ENCODE measurements around the gene IHH. TPM values are rescaled to one million over a fixed set of nuclear protein-coding genes. Genes with fewer than 3 reads are reported as not detected.

The IHH gene
- total RNA-seq, 4 donors from 2014 or later: 0.83 TPM; not detected in 3

DNA sequence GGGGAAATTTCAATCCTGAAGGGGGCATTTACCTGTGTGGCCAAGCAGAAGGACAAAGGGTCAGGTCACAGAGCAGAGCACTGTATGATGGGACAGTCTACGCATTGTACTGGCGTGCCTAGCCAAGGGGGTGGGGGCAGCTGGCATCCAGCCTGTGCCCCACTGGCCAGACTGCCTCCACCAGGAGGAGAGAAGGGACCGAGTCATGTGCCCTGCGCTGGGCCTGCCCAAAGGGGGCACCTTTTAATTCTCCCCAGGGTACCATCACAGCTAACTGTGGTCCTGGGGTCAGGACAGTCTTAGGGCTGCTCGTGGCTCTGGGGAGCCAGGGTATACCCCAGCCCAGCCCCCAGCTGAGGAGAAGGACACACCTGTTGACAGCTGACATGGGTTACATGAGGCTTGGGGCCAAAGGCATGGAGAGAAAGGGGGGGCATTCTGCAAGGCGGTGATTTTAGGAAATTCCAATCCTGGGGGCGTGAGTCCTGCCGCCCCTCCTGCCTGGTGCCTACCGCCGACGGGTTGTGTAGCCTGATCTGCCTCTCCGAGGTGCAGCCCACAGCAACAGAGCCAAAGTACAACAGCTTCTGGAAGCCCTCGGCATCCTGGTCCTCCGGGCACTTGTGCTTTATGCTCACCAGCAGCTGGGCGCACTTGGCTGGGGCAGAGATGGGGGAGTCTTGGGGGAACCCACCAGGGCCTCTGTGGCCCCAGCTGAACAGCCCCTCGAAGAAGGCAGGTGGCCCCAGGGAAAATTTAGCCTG, 30.4 kb downstream of the IHH start:
- no peaks in the 10 kb centered on the region for H3K36me3 ChIP-seq
- no peak for TF ChIP-seq POLR2A (IDR thresholded peaks at IDR 0.05)
- TF ChIP-seq, protein P1, sequence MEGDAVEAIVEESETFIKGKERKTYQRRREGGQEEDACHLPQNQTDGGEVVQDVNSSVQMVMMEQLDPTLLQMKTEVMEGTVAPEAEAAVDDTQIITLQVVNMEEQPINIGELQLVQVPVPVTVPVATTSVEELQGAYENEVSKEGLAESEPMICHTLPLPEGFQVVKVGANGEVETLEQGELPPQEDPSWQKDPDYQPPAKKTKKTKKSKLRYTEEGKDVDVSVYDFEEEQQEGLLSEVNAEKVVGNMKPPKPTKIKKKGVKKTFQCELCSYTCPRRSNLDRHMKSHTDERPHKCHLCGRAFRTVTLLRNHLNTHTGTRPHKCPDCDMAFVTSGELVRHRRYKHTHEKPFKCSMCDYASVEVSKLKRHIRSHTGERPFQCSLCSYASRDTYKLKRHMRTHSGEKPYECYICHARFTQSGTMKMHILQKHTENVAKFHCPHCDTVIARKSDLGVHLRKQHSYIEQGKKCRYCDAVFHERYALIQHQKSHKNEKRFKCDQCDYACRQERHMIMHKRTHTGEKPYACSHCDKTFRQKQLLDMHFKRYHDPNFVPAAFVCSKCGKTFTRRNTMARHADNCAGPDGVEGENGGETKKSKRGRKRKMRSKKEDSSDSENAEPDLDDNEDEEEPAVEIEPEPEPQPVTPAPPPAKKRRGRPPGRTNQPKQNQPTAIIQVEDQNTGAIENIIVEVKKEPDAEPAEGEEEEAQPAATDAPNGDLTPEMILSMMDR (IDR thresholded peaks at IDR 0.05): no peak
- H3K27ac ChIP-seq: no peak overlapping the region
- no peak for DNase-seq
- no peaks in the 10 kb centered on the region for H3K27me3 ChIP-seq
- intact Hi-C loops (cut with DNase I; ENCODE audit: low total_unique reads): no loop called here
- no peaks in the 10 kb centered on the region for H3K4me1 ChIP-seq
- no peak overlapping the region for H3K4me3 ChIP-seq
- no peaks in the 10 kb centered on the region for H3K9me3 ChIP-seq

DNA sequence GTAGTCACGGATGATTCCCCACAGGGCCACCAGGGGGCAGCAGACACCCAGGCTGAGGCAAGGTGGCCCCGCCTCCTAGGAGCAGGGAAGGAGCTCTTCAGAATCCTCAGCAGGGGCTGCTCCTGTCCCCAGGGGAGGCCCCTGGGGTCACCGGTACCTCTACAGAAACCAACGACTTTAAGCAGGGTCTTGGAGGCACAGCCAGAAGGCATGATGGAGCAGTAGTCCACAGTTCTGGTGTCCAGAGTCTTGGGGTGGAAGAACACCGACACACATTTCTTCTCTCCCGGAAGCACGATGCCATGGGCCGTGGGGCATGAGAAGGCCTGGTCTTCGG, 30.9 kb downstream of the IHH start:
- H3K27me3 ChIP-seq: no peaks in the 10 kb centered on the region
- TF ChIP-seq POLR2A (IDR thresholded peaks at IDR 0.05): no peak
- TF ChIP-seq, protein P1 (IDR thresholded peaks at IDR 0.05): peak; percentile 81 to 92 (median 89)
- intact Hi-C loops (cut with DNase I; ENCODE audit: low total_unique reads): no loop called here

DNA sequence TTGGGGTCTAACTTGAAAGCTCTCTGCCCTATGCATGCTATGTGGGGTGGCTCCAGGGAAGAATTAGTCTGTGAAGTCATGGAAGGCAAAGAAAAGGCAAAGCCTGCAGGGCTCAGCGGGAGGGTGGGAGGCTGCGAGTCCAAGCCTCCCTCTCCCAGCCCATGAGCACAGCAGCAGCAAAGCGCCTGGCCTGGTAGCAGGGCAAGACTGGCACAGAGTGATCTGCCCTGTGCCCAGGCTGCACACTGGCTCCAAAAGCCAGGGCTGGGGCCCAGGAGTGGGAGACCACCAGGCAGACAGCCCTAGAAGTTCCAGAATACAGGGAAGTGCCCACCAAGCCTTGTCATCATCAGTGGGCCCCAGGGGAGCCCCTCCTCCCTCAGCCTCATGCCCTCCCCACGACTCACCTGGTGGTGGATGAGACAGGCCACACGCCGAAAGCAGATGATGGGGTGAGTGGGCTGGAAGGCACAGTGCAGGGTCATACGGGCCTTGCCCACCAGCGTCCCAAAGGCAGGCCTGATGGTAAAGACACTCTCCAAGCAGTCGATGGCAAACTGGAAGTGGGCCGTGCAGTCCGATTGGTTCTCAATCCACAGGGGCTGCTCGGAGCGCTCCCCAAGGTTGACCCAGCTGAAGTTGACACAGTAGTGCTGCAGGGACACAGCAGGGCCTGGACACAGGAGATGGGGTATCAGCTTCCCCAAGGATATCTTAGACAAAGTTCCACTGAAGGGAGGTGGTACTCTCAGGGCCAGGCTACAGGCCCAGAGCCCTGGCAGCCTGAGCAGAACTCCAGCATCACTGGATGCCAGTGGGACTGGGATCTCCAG, 31.5 kb downstream of the IHH start:
- intact Hi-C loops (cut with DNase I; ENCODE audit: low total_unique reads): no loop called here
- Histone ChIP-seq H3K36me3 (no peaks in the 10 kb centered on the region), H3K27me3 (no peaks in the 10 kb centered on the region), H3K4me1 (no peaks in the 10 kb centered on the region), H3K4me3 (no peak overlapping the region), H3K27ac (no peak overlapping the region), H3K9me3 (no peaks in the 10 kb centered on the region)
- no peak for DNase-seq
- TF ChIP-seq POLR2A (IDR thresholded peaks at IDR 0.05): no peak
- TF ChIP-seq, protein P1 (IDR thresholded peaks at IDR 0.05): no peak

More for the DNA sequence above, 30.9 kb downstream of the IHH start:
- Histone ChIP-seq H3K4me3 (no peak overlapping the region), H3K36me3 (no peaks in the 10 kb centered on the region), H3K27ac (no peak overlapping the region), H3K4me1 (no peaks in the 10 kb centered on the region), H3K9me3 (no peaks in the 10 kb centered on the region)
- peak; percentile 67 to 74 for DNase-seq

DNA sequence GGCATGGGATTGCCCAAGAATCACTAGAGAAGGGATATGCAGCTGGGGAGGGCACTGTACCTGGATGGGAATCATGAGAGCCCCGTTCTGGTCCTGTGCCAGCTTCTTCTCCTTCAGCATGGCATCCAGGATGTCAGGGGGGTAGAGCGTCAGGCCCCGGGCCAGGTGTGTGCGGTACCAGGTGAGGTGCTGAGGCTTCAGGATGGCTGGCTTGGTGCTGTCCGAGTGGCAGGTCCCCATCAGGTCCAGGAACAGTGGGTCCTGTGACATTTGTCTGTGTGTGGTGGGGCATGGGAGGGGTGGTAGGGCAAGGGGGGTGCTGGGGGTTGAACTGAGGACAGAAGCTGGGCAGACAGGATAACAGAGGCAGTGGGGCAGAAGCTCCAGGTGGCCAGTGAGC, 32.6 kb downstream of the IHH start:
- DNase-seq: no peak
- Histone ChIP-seq H3K4me1 (no peaks in the 10 kb centered on the region), H3K27me3 (no peaks in the 10 kb centered on the region), H3K36me3 (no peaks in the 10 kb centered on the region), H3K4me3 (no peak overlapping the region), H3K9me3 (no peaks in the 10 kb centered on the region), H3K27ac (no peak overlapping the region)
- intact Hi-C loops (cut with DNase I; ENCODE audit: low total_unique reads): no loop called here
- no peak for TF ChIP-seq POLR2A (IDR thresholded peaks at IDR 0.05)

DNA sequence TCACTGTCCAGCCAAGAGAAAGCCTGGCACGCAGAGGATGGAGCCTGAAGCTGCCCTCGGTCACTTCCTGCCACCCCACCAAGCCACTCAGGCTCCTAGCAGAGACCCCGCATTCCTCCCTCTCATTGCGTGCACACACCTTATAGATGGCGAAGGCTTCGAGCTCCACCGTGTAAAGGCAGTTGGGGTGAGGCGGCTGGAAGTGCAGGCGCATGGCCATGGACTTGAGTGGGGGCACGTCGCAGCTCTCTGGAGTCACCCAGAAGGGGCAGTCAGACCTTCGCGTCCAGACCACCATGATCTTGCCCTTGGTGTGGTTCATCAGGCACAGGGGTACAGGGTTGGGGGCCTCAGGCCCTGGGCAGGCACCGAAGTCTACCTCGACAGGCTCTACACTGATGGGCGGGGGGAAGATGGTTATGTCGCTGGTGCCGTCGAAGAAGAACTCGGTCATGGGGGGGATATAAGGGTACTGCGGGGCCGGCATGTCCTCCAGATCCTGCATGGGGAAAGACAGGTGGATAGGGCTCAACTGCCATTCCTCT, 33.1 kb downstream of the IHH start:
- H3K36me3 ChIP-seq: no peaks in the 10 kb centered on the region
- TF ChIP-seq POLR2A (IDR thresholded peaks at IDR 0.05): no peak
- TF ChIP-seq, protein P1 (IDR thresholded peaks at IDR 0.05): no peak
- H3K4me3 ChIP-seq: no peak overlapping the region
- no peaks in the 10 kb centered on the region for H3K4me1 ChIP-seq
- intact Hi-C loops (cut with DNase I; ENCODE audit: low total_unique reads): no loop called here
- H3K9me3 ChIP-seq: no peaks in the 10 kb centered on the region
- H3K27ac ChIP-seq: no peak overlapping the region
- DNase-seq: no peak
- no peaks in the 10 kb centered on the region for H3K27me3 ChIP-seq

All from uterus (tissue), 4 donors.